Keratinocyte (primary cell): ENCODE results near the gene GXYLT1. TPM values are rescaled to one million over a fixed set of nuclear protein-coding genes. Genes with fewer than 3 reads are reported as not detected.

Experiments
- DNase-seq: peaks from one replicate; pipeline ENCODE4 v3.0.0-alpha.2; 2011; ENCODE audit warnings: low read depth, missing footprints, low spot score
- FAIRE-seq: peaks from 2 replicates; lab custom pipeline; 2011; peaks lifted over from hg19 to GRCh38; lab: Jason Lieb, UNC
- H2AFZ ChIP-seq: 2 replicates; pipeline ENCODE4 v1.6.0; 2012; ENCODE audit warnings: low read length, control low read depth, inconsistent platforms; ENCODE audit not compliant: control insufficient read depth
- H3K27ac ChIP-seq: 2 replicates; pipeline ENCODE4 v1.5.1; 2011; ENCODE audit warnings: low read length; ENCODE audit not compliant: control insufficient read depth, insufficient read depth
- H3K27me3 ChIP-seq: 3 replicates; pipeline ENCODE4 v1.6.0; 2011; ENCODE audit warnings: low read length; ENCODE audit not compliant: control insufficient read depth, insufficient read depth; ENCODE audit errors: extremely low read depth
- H3K36me3 ChIP-seq, 2 experiments: 2 replicates in 1 of 2; 3 replicates in 1 of 2; pipeline ENCODE4 v1.5.1; 2011; ENCODE audit warnings: low read length in 2 of 2, mild to moderate bottlenecking in 1 of 2; ENCODE audit not compliant: control insufficient read depth in 2 of 2, insufficient read depth in 2 of 2; ENCODE audit errors: extremely low read depth in 1 of 2
- H3K4me1 ChIP-seq: 3 replicates; pipeline ENCODE4 v1.5.1; 2011; ENCODE audit warnings: low read length; ENCODE audit not compliant: control insufficient read depth, insufficient read depth; ENCODE audit errors: extremely low read depth
- H3K4me2 ChIP-seq: 3 replicates; pipeline ENCODE4 v1.6.0; 2011; ENCODE audit warnings: low read depth, low read length; ENCODE audit not compliant: control insufficient read depth, insufficient read depth; ENCODE audit errors: extremely low read depth
- H3K4me3 ChIP-seq, 3 experiments: fragments of 200-600 bp in 1 of 3; sonication (generic) in 1 of 3; 2 replicates in 2 of 3; 3 replicates in 1 of 3; pipeline ENCODE4 v1.5.1; 2011 to 2016; ENCODE audit warnings: low read length in 3 of 3, mild to moderate bottlenecking in 3 of 3, control low read depth in 2 of 3, inconsistent platforms in 1 of 3, low read depth in 1 of 3, mixed read lengths in 1 of 3, mixed run types in 1 of 3, moderate library complexity in 1 of 3; ENCODE audit not compliant: control insufficient read depth in 2 of 3, insufficient read depth in 2 of 3; ENCODE audit errors: extremely low read depth in 1 of 3
- H3K79me2 ChIP-seq: 2 replicates; pipeline ENCODE4 v1.6.0; 2012; ENCODE audit warnings: low read length; ENCODE audit not compliant: control insufficient read depth, insufficient read depth
- H3K9ac ChIP-seq: 3 replicates; pipeline ENCODE4 v1.6.0; 2011; ENCODE audit warnings: low read length; ENCODE audit not compliant: control insufficient read depth, insufficient read depth; ENCODE audit errors: extremely low read depth
- H3K9me1 ChIP-seq: 3 replicates; pipeline ENCODE4 v1.6.0; 2011; ENCODE audit warnings: low read length; ENCODE audit not compliant: control insufficient read depth, insufficient read depth; ENCODE audit errors: extremely low read depth
- H3K9me3 ChIP-seq: 2 replicates; pipeline ENCODE4 v1.5.1; 2012; ENCODE audit warnings: low read depth, low read length; ENCODE audit not compliant: control insufficient read depth
- H4K20me1 ChIP-seq: 3 replicates; pipeline ENCODE4 v1.6.0; 2011; ENCODE audit warnings: low read length; ENCODE audit not compliant: control insufficient read depth, insufficient read depth; ENCODE audit errors: extremely low read depth
- EZH2 ChIP-seq: IDR thresholded peaks from one replicate; pipeline ENCODE4 v1.6.1; 2012; ENCODE audit warnings: inconsistent platforms, mild to moderate bottlenecking, low read length, moderate library complexity
- dilution Hi-C: fragments of 300-500 bp; cut with MboI; formaldehyde crosslinking; loops from one replicate; pipeline ENCODE4 v1.7.0; 2020; ENCODE audit warnings: low sequenced_read_pairs; ENCODE audit not compliant: extremely low pct_ligation_motif_present
- polyA plus RNA-seq, 5 experiments: library from polyadenylated mRNA; depleted of rRNA in 3 of 5; stranded (reverse) in 3 of 5; stranded (forward) in 1 of 5; unstranded in 1 of 5; fragments of >200 nt; gene quantifications; 1 replicate in 1 of 5; 2 replicates in 3 of 5; 3 replicates in 1 of 5; pipeline versions ENCODE4 v1.2.1 to v1.2.3, GENCODE V29; 2011 to 2012; ENCODE audit warnings: missing spikeins in 2 of 5, low read depth in 1 of 5, low replicate concordance in 1 of 5
- TF ChIP-seq, protein P1 (sequence below), 3 experiments: IDR thresholded peaks in 1 of 3; conservative IDR thresholded peaks in 1 of 3; optimal IDR thresholded peaks in 1 of 3; 2 replicates in 2 of 3; 3 replicates in 1 of 3; pipeline versions ENCODE3 to v1.5.1; 2011; ENCODE audit warnings: low read length in 3 of 3, mild to moderate bottlenecking in 3 of 3, moderate library complexity in 2 of 3, control low read depth in 1 of 3, inconsistent platforms in 1 of 3; ENCODE audit not compliant: insufficient read depth in 2 of 3; ENCODE audit errors: extremely low read depth in 1 of 3

GXYLT1 gene
- polyA plus RNA-seq, 1 donor (not counting 4 experiments of a cell fraction or from before 2014, with no cell fraction given) = 8.1 TPM

GRCh38 chr12:42187799-42188198, 43.1 kb upstream of the GXYLT1 start:
- Histone ChIP-seq H4K20me1 (no peaks in the 10 kb centered on the region), H2AFZ (no peak overlapping the region), H3K27ac (no peak overlapping the region), H3K9ac (no peak overlapping the region), H3K4me2 (no peak overlapping the region), H3K36me3 (no peaks in the 10 kb centered on the region), H3K9me1 (no peaks in the 10 kb centered on the region), H3K4me1 (peaks cover 4% of the 10 kb centered on the region), H3K27me3 (no peaks in the 10 kb centered on the region), H3K9me3 (no peaks in the 10 kb centered on the region), H3K79me2 (no peaks in the 10 kb centered on the region), H3K4me3 (no peak overlapping the region)
- dilution Hi-C loops = no loop called here
- no peak for DNase-seq
- no peak for FAIRE-seq
- no peak for TF ChIP-seq EZH2
- TF ChIP-seq, protein P1, sequence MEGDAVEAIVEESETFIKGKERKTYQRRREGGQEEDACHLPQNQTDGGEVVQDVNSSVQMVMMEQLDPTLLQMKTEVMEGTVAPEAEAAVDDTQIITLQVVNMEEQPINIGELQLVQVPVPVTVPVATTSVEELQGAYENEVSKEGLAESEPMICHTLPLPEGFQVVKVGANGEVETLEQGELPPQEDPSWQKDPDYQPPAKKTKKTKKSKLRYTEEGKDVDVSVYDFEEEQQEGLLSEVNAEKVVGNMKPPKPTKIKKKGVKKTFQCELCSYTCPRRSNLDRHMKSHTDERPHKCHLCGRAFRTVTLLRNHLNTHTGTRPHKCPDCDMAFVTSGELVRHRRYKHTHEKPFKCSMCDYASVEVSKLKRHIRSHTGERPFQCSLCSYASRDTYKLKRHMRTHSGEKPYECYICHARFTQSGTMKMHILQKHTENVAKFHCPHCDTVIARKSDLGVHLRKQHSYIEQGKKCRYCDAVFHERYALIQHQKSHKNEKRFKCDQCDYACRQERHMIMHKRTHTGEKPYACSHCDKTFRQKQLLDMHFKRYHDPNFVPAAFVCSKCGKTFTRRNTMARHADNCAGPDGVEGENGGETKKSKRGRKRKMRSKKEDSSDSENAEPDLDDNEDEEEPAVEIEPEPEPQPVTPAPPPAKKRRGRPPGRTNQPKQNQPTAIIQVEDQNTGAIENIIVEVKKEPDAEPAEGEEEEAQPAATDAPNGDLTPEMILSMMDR (optimal IDR thresholded peaks at IDR 0.05 in 1 of 3, IDR thresholded peaks at IDR 0.05 in 1 of 3, conservative IDR thresholded peaks at IDR 0.05 in 1 of 3; ENCODE audit: extremely low read depth in 1 of 3, insufficient read depth in 2 of 3, low read length in 3 of 3) = no peak

GRCh38 chr12:42186793-42187192, 42.1 kb upstream of the GXYLT1 start:
- Histone ChIP-seq H3K9me1 (no peaks in the 10 kb centered on the region), H2AFZ (no peak overlapping the region), H3K27ac (no peak overlapping the region), H3K79me2 (no peaks in the 10 kb centered on the region), H3K4me1 (peaks cover 4% of the 10 kb centered on the region), H3K9me3 (no peaks in the 10 kb centered on the region), H3K4me3 (no peak overlapping the region), H3K4me2 (no peak overlapping the region), H4K20me1 (no peaks in the 10 kb centered on the region), H3K27me3 (no peaks in the 10 kb centered on the region), H3K36me3 (no peaks in the 10 kb centered on the region), H3K9ac (no peak overlapping the region)
- FAIRE-seq (no peak), DNase-seq (no peak)
- TF ChIP-seq EZH2 = no peak
- TF ChIP-seq, protein P1 (optimal IDR thresholded peaks at IDR 0.05 in 1 of 3, IDR thresholded peaks at IDR 0.05 in 1 of 3, conservative IDR thresholded peaks at IDR 0.05 in 1 of 3; ENCODE audit: extremely low read depth in 1 of 3, insufficient read depth in 2 of 3, low read length in 3 of 3) = no peak
- dilution Hi-C loops = no loop called here
